Uterus (tissue), 4 donors: ENCODE measurements around the gene GNGT1. TPM values are rescaled to one million over a fixed set of nuclear protein-coding genes. Genes with fewer than 3 reads are reported as not detected.

ENCODE experiments used
- DNase-seq, 2 donors: peaks; one replicate each; pipeline ENCODE4 v3.0.0-alpha.2; 2019 to 2020
- H3K27ac ChIP-seq, 2 donors: fragments of 200-600 bp; sonication (generic); 1 replicate in 1 of 2; 2 replicates in 1 of 2; pipeline ENCODE4 v1.5.1; 2016 to 2018
- H3K27me3 ChIP-seq, 2 donors: fragments of 200-600 bp; sonication (generic); one replicate each; pipeline ENCODE4 v1.5.1; 2018 to 2019; ENCODE audit warnings: control low read depth in 1 of 2
- H3K36me3 ChIP-seq, 2 donors: fragments of 200-600 bp; sonication (generic); one replicate each; pipeline ENCODE4 v1.5.1; 2019; ENCODE audit warnings: control low read depth in 1 of 2
- H3K4me1 ChIP-seq, 2 donors: fragments of 200-600 bp; sonication (generic); one replicate each; pipeline ENCODE4 v1.5.1; 2018 to 2019; ENCODE audit warnings: control low read depth in 1 of 2
- H3K4me3 ChIP-seq, 2 donors: fragments of 200-600 bp; sonication (generic); 1 replicate in 1 of 2; 2 replicates in 1 of 2; pipeline ENCODE4 v1.5.1; 2018 to 2019; ENCODE audit warnings: mild to moderate bottlenecking in 1 of 2
- H3K9me3 ChIP-seq, 2 donors: fragments of 200-600 bp; sonication (generic); one replicate each; pipeline ENCODE4 v1.5.1; 2019; ENCODE audit warnings: control low read depth in 1 of 2
- CTCF ChIP-seq, 4 experiments: fragments of 200-600 bp in 2 of 4; fragments of 450-650 bp in 2 of 4; sonication (generic) in 2 of 4; IDR thresholded peaks; one replicate each; pipeline ENCODE4 v1.5.1; 2016 to 2019; ENCODE audit warnings: antibody characterized with exemption in 4 of 4, mild to moderate bottlenecking in 2 of 4, moderate library complexity in 1 of 4
- POLR2A ChIP-seq, 2 donors: fragments of 450-650 bp; IDR thresholded peaks; one replicate each; pipeline ENCODE4 v1.6.1; 2016; ENCODE audit warnings: antibody characterized with exemption in 2 of 2, mild to moderate bottlenecking in 1 of 2, moderate library complexity in 1 of 2
- intact Hi-C: fragments of 100-400 bp; cut with DNase I; formaldehyde crosslinking; loops from one replicate; pipeline ENCODE4 v1.15.1; 2023; ENCODE audit warnings: low total_unique reads
- total RNA-seq, 4 donors: library from RNA; depleted of rRNA in 3 of 4; stranded (reverse); fragments of >200 nt in 3 of 4; gene quantifications; one replicate each; pipeline versions ENCODE4 v1.1.0 to v1.2.4, GENCODE V29; 2014 to 2023
- donor health status: DM: yes; HTN: yes; CAD: no.

GNGT1 gene
- total RNA-seq, 4 donors from 2014 or later, result not detected

DNA sequence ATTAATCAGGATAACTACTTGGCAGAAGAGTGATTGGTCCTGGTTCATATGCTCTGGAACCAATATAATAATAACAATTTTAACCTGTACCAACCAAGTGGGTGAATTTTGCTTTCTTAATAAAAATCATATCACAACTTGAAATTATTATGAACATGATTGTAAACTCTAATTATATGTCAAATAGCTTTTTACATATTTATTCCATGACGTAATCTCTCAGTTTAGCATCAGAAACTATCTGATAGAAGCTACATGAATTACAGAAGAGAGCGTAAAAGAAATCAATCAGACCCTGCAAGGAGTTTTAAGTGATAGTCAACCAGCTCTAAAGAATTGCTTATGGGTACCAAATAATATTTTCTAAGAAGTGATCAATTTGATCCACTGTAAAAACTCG is 25.3 kb downstream of the GNGT1 start:
- Histone ChIP-seq H3K4me3 (no peak overlapping the region), H3K27ac (no peak overlapping the region), H3K27me3 (no peaks in the 10 kb centered on the region), H3K36me3 (no peaks in the 10 kb centered on the region), H3K4me1 (no peaks in the 10 kb centered on the region), H3K9me3 (no peaks in the 10 kb centered on the region)
- intact Hi-C loops, result no loop called here
- no peak for DNase-seq
- TF ChIP-seq CTCF (IDR thresholded peaks at IDR 0.05), result no peak
- TF ChIP-seq POLR2A (IDR thresholded peaks at IDR 0.05), result no peak

- no peak for TF ChIP-seq POLR2A (IDR thresholded peaks at IDR 0.05)
- TF ChIP-seq CTCF (IDR thresholded peaks at IDR 0.05), result no peak
- Histone ChIP-seq H3K4me3 (no peak overlapping the region), H3K4me1 (no peaks in the 10 kb centered on the region), H3K9me3 (no peaks in the 10 kb centered on the region), H3K27me3 (no peaks in the 10 kb centered on the region), H3K36me3 (no peaks in the 10 kb centered on the region), H3K27ac (no peak overlapping the region)
- intact Hi-C loops, result no loop called here
- no peak for DNase-seq
Observed at GRCh38 chr7:93933156-93933555, 26.8 kb downstream of the GNGT1 start.

- no peaks in the 10 kb centered on the region for H3K27me3 ChIP-seq
- no peak overlapping the region for H3K27ac ChIP-seq
- intact Hi-C loops, result no loop called here
- TF ChIP-seq CTCF (IDR thresholded peaks at IDR 0.05), result no peak
- TF ChIP-seq POLR2A (IDR thresholded peaks at IDR 0.05), result no peak
- H3K4me3 ChIP-seq, result no peak overlapping the region
- no peak for DNase-seq
- no peaks in the 10 kb centered on the region for H3K36me3 ChIP-seq
- no peaks in the 10 kb centered on the region for H3K4me1 ChIP-seq
- H3K9me3 ChIP-seq, result no peaks in the 10 kb centered on the region
Observed at GRCh38 chr7:93935102-93935501, 28.7 kb downstream of the GNGT1 start.

GRCh38 chr7:93937818-93938217 is 31.5 kb downstream of the GNGT1 start:
- Histone ChIP-seq H3K4me1 (no peaks in the 10 kb centered on the region), H3K4me3 (no peak overlapping the region), H3K36me3 (no peaks in the 10 kb centered on the region), H3K27ac (no peak overlapping the region), H3K9me3 (no peaks in the 10 kb centered on the region), H3K27me3 (no peaks in the 10 kb centered on the region)
- DNase-seq, result no peak
- TF ChIP-seq CTCF (IDR thresholded peaks at IDR 0.05) (no peak), POLR2A (IDR thresholded peaks at IDR 0.05) (no peak)
- intact Hi-C loops, result no loop called here

DNA sequence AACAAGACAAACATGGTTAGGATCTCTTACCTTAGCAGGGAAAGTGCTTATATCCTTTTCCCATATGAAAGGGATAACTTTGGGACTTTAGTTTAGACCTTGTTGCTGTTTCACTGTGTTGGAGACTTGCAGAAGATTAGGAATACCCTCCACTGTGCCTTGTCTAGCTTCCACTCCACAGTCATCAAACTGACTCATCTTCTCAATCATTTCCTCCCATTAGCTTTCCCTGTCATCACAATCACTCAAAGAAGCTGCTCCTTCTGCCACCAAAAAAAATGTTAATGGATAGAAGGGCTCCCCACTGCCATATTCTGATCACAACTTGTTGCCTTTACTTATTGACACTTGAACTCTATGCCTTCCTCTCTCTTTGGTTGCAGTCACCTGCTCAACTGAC is 31.9 kb downstream of the GNGT1 start:
- H3K4me1 ChIP-seq, result no peaks in the 10 kb centered on the region
- DNase-seq, result no peak
- intact Hi-C loops, result no loop called here
- H3K27me3 ChIP-seq, result no peaks in the 10 kb centered on the region
- no peaks in the 10 kb centered on the region for H3K9me3 ChIP-seq
- no peak overlapping the region for H3K4me3 ChIP-seq
- H3K36me3 ChIP-seq, result no peaks in the 10 kb centered on the region
- TF ChIP-seq CTCF (IDR thresholded peaks at IDR 0.05) (no peak), POLR2A (IDR thresholded peaks at IDR 0.05) (no peak)
- no peak overlapping the region for H3K27ac ChIP-seq
